ENCODE results near the gene AFF1.
"Not testable (repeated sequence)": the region's sequence is repeated elsewhere in the genome, so short reads cannot be mapped to it uniquely, and the experiment has no call there.

Gene AFF1

DNA sequence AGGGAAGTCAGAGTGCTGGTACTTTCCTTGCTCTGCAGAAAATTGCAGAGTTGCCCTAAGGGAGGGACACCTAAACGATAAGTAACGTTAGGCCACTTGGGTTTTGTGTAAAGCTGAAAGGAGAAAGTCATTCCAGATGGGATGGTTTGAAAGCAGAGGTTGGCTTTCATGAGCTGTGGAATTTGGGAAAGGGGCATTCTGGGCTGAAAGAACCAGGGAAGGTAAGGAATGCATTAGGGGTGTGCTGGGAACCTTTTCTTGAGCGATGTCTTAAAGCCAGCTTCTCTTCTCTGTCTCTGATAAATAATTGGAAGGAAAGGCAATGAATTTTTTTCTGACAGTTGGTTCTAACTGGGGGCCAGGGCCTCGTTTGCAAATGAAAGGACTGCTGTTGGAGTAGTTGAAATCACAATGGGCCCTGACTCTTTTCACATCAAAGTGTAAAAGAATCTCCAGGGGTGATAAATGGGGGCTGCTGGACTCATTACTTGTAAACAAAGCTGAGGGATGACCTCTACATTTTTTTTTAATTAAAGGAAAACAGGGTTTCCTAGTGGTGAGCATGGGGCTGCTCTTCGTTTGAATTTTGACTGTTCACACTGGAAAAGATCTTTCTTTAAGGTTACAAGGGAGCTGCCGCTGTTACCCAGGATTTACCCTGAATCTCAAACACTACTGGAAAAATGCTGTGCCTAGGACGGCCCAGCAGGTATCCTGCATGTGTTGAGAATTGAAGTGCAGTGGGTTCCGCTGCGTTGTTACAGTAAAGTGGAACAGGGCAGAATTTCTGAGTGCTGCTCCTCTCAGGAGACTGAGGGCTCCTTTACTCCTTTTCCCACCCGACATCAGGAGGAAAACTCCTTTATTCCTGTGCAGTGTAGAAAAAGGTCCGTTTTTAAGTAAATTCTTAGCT, 25.0 kb downstream of the AFF1 start:
- DNase-seq, result peak; percentile 41

DNA sequence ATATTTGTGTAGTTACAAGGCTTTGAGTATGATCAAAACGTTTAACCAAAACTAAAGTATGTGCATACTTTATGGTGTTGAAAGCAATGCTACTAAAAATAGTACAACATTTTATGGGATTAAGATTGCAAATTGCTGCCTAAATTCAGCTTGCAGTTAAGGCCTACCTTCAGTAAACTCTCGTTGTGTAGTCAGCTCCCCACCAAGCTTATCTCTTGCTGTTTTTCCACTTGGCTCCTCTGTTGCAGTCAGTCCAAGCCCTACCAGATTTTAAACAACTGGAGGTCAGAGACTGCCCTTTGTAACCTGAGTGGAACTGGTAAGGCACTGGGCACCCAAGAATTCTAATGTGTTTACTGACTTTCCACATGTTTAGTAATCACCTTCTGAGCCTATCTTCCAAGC, 25.7 kb downstream of the AFF1 start:
- DNase-seq, result no peak

DNA sequence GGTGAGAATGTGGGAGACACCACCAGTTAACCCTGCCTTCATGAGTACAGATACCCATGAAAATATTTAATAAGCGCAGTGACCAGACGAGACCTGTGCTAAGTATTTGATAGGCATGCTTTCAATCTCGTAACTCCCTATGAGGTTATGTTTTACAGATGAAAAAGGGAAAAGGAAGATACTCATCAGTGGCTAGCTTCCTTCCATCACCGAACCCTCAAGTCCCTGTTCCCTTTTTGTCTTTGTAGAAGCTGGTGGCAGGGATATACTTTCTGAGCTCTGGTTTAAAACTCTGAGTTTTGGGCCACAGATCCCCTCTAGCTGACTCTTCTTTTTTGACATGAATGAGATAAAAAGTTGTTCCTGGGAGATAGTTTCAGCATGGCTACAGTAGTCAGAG, 26.3 kb downstream of the AFF1 start:
- DNase-seq, result no peak

DNA sequence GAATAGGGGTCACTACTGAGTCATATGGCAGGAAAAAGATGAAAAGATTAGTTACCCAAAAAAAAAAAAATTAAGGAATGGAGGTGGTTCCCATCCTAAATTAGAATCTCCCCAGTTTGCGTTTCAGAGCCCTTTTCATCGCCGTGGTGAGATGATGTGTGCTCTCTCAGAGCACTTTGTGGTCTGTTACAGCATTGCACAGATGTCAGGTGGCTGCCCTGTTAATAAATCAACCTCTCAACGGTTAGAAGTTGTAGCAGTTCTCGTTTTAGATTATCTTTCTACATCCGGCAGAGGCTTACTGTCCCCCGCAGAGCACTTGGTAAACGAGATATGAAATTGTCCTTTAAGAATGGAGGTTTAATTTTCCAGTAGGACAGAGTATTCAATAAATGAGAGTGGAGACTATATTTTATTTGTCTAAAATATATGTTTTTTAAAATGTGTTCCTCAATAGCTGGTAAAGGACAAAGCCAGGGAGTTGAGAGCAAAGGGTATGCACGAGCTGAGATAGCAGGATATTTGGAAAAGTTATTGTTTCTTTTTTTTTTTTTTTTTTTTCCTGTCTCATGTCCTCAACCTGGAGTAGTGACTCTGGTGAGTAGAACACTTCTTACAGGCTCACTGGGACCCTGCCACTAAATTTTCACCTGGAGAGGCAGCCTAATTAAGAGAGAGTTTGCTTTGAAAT, 26.9 kb downstream of the AFF1 start:
- DNase-seq, result no peak

DNA sequence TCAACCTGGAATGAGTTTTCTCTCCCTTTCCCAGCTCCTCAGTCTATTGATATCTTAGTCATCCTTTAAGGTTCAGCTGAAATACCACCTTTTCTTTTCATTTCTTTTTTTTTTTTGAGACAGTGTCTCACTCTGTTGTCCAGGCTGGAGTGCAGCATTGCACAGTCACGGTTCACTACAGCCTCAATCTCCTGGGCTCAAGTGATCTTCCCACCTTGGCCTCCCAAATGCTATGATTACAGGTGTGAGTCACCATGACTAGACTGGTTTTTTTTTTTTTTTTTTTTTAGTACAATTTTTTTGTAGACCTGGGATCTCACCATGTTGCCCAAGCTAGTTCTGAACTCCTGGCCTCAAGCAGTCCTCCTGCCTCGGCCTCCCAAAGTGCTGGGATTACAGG, 28.9 kb downstream of the AFF1 start:
- DNase-seq, result no peak

DNA sequence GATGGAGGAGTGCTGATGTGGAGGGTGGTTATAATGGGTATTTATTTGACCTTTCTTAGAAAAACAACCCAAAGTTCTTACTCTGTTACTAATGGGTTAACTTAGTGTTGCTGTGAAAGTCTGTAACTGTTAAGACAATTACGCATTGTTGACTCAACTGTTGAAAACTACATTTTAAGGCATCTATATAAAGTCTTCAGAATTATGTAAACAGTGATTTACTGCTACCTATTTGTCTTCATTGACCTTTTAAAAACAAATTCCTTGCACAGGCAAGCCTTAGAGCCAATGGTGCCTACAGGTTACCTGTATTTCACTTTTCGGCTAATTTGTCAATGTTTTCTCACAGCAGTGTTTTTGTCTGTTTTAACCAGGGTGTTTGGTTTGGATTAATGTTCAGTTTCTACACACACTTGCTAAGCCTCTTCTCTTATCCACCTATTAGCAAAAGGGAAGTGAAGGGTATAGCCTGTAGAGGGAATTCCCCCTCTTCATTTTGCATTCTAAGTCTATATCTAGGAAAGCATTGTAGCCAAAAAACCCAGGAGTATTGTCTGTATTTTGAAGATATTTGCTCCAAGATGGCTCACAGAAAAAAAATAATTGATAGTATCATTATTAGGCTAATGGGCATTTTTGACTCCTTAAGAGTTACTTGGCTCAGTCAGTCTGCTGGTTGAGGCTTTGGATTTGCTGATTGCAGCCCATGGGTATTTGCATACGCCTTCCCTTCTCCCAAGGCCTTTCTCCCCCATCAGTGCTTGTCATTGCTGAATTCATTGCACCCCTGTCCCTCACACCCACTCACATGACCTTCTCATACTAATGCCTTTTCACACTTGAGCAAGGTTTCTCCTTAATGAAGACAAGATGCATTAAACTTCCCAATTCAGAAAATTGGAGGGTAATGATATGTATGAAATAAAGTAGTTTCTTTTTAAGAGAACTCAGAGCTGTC, 30.5 kb downstream of the AFF1 start:
- DNase-seq, result no peak

DNA sequence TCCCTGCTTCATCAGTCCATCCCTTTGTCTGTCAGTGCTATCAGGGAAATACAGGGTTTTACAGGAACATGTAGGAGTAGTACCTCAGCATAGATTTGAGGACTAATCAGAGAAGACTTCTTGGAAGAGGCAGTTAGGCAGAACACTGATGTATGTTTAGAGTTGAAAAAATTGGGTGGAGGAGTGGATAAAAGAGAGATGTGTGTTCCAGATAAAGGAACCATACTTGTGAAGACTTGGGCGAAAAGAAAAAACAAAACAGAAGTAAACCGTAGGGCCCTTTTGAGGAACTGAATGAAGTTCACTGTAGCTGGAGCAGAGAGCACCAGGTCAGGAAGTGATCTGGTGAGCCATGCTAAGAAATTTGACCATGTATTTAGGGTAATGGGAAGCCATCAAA, 32.3 kb downstream of the AFF1 start:
- DNase-seq, result no peak

DNA sequence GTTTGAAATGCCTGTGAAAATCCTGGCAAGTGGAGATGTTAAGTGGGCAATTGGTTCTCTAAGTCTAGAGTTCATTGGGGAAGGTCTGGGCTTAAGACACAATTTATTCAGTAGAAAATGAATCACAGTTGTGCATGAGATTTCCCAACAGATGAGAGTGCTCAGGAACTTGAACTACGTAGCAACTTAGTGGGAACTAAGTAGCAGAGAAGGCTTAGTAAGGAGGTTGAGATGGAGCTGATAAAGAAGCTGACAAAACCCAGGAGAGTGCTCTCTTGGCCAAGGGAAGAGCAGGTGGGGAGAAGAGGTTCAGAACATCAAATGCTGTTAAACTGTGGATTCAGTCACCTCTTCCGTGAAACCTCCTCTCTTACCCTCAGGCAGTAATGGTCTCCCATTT, 33.0 kb downstream of the AFF1 start:
- DNase-seq, result no peak

DNA sequence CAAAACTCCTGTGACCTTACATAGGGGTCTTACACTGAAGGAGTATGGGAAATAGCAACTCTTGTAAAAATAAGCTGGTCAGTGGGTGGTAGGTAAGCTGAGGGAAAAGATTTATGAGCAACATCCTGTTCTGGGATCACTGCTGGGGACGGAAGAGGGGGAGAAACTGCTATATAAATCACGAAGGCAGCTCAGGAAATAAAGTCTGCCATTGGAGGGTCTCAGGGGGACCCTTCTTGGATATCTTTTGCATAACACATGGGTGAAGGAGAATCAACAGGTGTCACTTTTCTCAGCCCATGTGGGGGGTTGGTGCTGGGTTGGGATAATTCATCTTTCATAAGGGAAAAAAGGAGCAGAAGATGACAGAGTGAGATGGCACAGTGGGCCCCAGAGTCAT, 33.7 kb downstream of the AFF1 start:
- no peak for DNase-seq

DNA sequence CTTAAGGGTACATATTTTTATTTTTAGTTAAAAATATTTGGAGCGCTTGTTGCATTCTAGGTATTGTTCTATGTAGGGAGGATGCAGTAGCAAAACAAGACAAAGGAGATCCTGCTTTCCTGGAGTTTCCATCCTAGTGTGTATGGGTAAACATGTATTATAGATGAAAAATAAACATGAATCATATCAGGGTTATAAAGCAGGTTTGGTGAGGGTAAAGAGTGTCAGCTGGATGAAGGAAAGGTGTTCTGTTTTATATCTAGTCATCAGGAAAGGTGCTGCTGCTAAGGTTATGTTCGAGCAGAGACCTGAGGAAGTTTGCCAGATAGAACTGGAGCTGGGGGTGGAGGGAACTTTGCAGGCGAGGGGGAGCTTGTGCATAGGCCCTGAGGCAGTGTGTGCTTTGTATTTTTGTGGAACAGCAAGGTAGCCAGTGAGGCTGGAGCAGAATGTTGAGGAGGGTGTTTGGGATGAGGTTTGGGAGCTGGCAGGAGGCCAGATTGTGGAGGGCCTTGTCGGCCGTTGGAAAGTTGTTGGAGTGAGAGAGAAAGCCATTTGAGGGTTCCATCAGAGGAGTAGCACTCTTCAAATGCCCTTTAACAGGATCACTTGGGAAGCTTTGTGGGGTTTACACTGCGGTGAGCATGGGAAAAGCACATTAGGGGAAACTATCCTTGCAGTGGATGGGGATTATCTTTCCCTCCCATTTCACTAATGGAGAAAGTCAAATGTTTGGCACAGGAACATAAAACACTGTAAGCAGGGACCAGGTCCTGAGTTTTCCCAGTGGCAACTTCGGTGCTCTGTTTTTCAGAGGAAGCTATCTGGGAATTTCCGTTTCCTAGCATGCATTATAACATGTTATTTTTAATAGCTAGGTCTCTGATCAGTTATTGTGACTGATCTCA, 35.9 kb downstream of the AFF1 start:
- no peak for DNase-seq

DNA sequence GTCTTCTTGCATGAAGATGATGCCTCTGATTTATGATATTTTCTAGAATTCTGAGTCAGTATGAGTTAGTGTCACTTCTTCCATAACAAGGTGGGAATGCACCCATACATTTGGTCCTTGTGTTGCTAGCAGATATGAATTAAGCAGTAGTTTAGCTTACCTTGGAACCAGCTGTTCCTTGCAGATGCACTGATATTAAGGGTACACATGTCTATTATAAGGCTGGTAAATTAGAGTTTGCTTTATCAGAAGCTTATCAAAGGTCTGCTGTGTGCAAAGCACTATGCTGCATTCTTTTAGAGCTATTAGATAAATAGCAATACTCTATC, 36.5 kb downstream of the AFF1 start:
- no peak for DNase-seq

DNA sequence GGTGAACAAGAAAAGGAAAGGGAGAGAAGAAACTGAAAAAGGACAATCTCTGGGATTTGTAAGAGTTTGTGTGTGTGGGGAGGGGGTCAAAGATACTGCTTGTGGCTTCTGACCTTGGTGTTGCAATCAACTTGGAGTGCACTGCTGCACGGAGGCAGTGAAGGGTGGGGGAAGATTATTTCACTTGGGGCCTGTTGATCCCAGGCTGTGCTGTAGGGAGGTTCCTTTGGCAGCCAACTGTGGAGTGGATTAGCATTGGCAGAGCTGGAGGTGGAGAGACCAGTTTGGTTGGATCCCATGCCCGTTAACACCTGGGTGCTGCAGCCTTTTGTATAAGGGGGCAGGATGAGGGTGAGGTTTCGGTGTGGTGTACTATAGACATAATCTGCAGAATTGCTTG, 38.2 kb downstream of the AFF1 start:
- DNase-seq, result no peak

DNA sequence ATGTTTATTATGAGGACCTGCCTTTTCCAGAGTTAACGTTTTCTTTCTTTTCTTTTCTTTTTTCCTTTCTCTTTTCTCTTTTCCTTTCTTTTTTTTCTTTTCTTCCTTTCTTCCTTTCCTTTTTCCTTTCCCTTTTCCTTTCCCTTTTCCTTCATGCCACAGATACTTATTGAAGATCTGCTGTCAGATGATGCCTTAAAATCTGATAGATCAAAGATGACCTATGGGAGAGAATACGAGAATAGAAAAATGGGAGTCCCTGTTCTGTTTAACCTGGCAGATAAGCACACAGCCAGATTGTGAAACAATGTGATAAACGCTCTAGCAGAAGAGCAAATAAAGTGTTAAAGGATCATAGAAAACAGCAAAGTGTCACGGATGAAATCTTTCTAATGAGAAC, 38.9 kb downstream of the AFF1 start:
- no peak for DNase-seq

DNA sequence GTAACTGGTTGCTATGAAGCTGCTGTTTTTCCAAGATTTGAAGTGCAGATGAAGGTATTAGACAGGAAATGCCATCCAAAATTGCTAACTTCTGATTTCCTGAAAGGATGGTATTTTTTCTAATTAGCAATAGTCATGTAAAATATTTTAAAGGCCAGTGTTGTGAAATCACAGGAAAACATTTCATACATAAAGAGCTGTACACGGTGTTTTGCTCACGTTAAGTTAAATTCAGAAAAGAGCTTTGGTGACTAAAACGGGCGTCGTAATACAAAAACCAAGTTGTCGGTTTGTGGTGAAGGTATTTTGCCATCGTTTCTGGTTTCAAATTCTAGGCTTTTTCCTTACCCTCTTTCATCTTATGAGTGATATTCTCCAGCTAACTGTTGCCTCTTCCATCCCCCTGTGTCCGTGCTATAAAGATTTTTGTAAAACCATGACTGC, 39.8 kb downstream of the AFF1 start:
- no peak for DNase-seq

DNA sequence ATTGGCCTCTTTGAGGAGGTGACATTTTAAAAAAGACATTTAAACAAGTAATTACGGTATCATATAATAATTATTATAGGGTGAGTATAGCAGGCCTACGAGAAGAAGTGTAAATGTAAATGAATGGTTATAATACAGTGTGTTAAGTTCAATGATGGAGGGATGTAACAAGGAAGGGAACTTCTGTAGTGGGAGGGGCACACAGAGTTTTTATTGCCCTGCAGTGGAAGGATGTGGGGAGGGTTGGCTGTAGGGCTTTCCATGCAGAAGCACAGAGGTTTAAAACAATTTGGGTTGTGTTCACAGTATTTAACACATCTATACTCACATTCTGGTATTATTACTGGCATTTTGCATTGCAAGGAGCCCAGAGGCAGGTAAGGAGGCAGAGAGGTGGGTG, 41.1 kb downstream of the AFF1 start:
- no peak for DNase-seq

DNA sequence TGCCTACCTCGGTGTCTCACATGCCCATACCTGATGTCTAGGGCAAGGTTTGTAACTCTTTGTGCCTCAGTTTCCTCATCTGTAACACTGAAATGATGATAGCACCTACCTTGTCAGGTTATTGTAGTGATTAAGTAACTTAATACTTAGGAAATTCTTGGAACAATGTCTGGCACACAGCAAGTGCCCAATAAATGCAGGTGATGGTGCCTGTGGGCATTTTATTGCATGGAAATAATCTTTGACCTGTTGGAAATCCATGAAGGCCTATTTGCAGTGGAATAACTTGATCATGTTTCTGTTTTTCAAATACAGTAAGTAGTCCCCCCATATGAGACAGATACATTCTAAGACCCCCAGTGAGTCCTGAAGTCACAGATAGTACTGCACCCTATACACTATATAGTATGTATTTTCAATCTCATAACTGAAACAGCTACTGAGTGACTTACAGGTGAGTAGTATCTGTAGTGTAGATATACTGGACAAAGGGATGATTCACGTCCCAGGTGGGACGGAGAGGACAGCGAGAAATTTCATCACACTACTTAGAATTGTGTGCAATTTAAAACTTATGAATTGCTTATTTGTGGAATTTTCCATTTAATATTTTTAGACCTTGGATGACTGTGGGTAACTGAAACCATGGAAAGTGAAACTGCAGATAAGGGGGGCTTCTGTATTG, 42.1 kb downstream of the AFF1 start:
- no peak for DNase-seq

DNA sequence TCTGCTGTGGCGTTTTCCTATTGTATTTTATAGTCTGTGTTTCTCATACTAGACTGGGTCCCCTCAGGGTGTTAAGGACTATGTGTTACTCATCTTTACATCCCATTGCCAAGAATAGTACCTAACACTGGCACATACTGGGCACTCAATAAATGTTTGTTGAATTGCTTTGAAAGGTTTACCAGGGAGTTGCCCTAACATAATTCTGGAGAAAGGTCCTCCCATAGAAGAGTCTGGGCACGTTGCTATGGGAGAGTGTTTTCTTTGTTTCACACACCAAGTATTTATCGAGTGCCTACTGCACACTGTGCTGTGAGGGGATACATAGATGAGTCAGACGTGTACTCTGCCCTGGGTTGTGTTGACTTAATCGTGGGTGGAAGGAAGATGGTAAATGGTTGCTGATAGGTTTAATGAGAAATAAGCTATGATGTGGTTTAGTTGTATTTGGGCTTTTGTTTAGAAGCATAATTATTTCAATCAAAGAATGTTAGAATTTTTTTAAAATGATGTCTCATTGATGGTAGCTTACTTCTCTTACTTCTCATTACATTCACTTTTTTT, 42.9 kb downstream of the AFF1 start:
- DNase-seq, result no peak

DNA sequence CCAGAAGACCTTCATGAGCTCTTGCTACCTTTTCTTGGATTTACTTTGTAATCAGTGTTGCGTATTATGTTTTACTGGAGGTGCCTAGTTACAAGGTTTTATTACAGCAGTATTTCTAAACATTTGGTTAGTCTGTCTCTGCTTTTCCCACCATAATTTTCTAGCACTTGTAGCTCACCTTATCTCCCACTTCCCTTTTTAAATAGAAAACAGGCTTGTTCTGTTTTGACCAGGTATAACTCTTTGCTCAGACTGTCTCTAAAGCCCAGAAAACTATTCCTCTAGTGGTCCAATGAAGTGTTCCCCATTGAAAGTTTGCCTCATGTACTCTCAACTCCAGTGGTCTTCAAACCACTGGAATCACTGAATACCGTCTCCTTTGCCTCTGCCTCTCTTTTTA, 43.9 kb downstream of the AFF1 start:
- DNase-seq, result no peak

DNA sequence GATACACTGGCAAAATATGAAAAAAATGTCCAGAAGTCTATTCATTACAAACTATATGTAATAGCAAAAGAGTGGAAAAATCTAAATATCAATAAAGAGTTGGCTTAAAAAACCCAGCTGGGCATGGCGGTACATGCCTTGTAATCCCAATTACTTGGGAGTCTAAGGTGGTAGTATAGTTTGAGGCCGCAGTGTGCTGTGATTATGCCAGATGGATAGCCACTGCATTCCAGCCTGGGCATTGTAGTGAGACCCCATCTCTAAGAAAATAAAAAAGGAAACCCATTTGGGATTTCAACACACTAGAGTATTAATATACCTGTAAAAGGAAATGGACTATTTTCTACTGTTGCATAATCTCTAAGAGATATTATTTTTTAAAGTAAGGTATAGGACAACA, 45.4 kb downstream of the AFF1 start:
- no peak for DNase-seq

DNA sequence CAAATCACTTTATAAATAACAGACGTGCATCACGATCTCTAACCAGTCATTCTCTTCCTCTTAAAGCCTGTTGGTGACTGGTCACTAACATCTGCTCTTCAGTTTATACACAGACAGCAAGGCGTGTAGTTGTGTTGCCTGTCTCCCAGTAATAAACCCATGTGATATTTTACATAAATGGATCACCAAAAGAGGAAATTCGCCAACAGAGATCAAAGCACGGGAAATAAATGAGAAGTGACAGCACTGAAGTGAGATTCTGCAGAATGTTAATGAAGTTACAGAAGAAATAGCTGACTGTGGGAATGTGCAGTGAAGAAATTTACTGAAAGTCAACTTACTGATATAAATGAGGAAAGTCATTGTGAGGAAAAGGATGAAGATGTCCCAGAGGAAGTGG, 47.0 kb downstream of the AFF1 start:
- no peak for DNase-seq

DNA sequence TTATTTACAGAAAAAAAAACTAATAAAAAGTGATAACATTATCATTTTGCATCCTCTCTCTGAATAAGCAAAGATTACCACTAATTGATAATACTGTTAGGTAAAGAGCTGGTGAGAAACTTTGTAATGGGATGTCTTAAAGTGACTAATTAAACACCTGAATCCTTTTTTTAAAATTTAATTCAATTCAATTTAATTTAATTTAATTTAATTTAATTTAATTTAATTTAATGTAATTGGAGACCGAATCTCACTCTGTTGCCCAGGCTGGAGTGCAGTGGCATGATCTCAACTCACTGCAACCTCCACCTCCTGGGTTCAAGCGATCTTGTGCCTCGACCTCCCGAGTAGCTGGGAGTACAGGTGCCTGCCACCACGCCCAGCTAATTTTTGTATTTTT, 51.0 kb downstream of the AFF1 start:
- not testable (repeated sequence) for DNase-seq

All from retina (tissue), 1 donor.